Parathyroid adenoma (tissue), 2 donors: ENCODE measurements around the gene DCX.

Experiments
- H2AFZ ChIP-seq: fragments of 300-600 bp; sonication (generic); one replicate; pipeline ENCODE4 v1.7.0; 2017; ENCODE audit warnings: antibody characterized with exemption, mild to moderate bottlenecking
- H3K27ac ChIP-seq: fragments of 300-600 bp; sonication (generic); one replicate; pipeline ENCODE4 v1.7.0; 2017
- H3K27me3 ChIP-seq: fragments of 300-600 bp; sonication (generic); one replicate; pipeline ENCODE4 v1.7.0; 2017; ENCODE audit warnings: low read length; ENCODE audit not compliant: control insufficient read depth, insufficient read depth
- H3K36me3 ChIP-seq: fragments of 300-600 bp; sonication (generic); one replicate; pipeline ENCODE4 v1.7.0; 2017; ENCODE audit warnings: low read length; ENCODE audit not compliant: control insufficient read depth, insufficient read depth
- H3K4me1 ChIP-seq: fragments of 300-600 bp; sonication (generic); one replicate; pipeline ENCODE4 v1.7.0; 2017; ENCODE audit warnings: control low read depth
- H3K4me2 ChIP-seq: fragments of 300-600 bp; sonication (generic); one replicate; pipeline ENCODE4 v1.7.0; 2017; ENCODE audit warnings: low read length
- H3K4me3 ChIP-seq: fragments of 300-600 bp; sonication (generic); one replicate; pipeline ENCODE4 v1.7.0; 2017; ENCODE audit warnings: low read depth, low read length
- H3K79me2 ChIP-seq: fragments of 300-600 bp; sonication (generic); one replicate; pipeline ENCODE4 v1.7.0; 2017; ENCODE audit warnings: control low read depth
- H3K9ac ChIP-seq: fragments of 300-600 bp; sonication (generic); one replicate; pipeline ENCODE4 v1.7.0; 2017; ENCODE audit warnings: mild to moderate bottlenecking
- H3K9me3 ChIP-seq: fragments of 300-600 bp; sonication (generic); one replicate; pipeline ENCODE4 v1.7.0; 2017; ENCODE audit warnings: low read length; ENCODE audit not compliant: control insufficient read depth
- TF ChIP-seq, protein P1 (sequence below): fragments of 300-600 bp; sonication (generic); IDR thresholded peaks from one replicate; pipeline ENCODE4 v1.7.0; 2017; ENCODE audit warnings: antibody characterized with exemption, mild to moderate bottlenecking
- donor health status: primary hyperparathyroidism.

The DCX gene

DNA sequence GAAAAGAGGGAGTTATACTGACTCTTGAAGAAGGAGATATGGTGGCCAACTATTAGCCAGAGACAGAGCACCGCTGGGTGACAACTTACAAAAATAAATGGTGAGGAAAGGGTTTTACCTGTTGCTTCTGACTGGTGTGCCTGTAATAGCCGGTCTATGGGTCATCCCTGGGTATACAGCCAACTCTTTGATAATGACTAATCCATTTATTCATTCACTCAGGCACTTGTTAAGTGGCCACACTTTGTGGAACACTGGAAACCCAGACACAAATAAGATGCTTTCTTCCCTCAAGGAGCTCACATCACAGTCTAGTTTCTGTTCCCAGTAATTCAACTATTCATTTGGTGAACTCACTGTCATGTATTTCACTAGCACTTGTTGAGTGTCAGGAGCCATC lies 128.5 kb downstream of the DCX start:
- no peaks in the 10 kb centered on the region for H3K36me3 ChIP-seq
- no peak overlapping the region for H3K27ac ChIP-seq
- TF ChIP-seq, protein P1, sequence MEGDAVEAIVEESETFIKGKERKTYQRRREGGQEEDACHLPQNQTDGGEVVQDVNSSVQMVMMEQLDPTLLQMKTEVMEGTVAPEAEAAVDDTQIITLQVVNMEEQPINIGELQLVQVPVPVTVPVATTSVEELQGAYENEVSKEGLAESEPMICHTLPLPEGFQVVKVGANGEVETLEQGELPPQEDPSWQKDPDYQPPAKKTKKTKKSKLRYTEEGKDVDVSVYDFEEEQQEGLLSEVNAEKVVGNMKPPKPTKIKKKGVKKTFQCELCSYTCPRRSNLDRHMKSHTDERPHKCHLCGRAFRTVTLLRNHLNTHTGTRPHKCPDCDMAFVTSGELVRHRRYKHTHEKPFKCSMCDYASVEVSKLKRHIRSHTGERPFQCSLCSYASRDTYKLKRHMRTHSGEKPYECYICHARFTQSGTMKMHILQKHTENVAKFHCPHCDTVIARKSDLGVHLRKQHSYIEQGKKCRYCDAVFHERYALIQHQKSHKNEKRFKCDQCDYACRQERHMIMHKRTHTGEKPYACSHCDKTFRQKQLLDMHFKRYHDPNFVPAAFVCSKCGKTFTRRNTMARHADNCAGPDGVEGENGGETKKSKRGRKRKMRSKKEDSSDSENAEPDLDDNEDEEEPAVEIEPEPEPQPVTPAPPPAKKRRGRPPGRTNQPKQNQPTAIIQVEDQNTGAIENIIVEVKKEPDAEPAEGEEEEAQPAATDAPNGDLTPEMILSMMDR, result no peak
- H2AFZ ChIP-seq, result no peak overlapping the region
- no peak overlapping the region for H3K9ac ChIP-seq
- H3K79me2 ChIP-seq, result no peaks in the 10 kb centered on the region
- no peak overlapping the region for H3K4me2 ChIP-seq
- H3K4me3 ChIP-seq, result no peak overlapping the region
- H3K4me1 ChIP-seq, result no peaks in the 10 kb centered on the region
- H3K27me3 ChIP-seq, result no peaks in the 10 kb centered on the region
- H3K9me3 ChIP-seq, result no peaks in the 10 kb centered on the region

DNA sequence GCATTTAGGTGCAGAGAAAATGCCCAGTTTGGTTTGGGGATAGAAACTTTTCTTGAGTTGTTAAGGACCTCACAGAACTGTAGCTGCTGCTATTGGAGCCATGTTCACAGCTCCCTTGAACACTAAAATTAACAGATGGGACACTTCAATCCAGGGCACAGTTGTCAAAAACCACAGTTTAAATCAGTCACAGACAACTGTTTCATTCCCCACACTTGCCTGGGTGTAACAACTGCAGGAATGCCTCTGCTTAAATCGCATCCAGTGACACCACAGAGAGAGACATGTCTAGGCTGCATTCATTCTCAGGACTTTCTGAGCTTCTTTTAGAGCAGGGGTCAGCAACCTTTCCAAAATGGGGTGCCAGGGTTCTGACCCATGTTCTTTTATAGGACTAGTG lies 129.0 kb downstream of the DCX start:
- Histone ChIP-seq H3K4me3 (no peak overlapping the region), H3K36me3 (no peaks in the 10 kb centered on the region), H3K4me2 (no peak overlapping the region), H3K9me3 (no peaks in the 10 kb centered on the region), H2AFZ (no peak overlapping the region), H3K27me3 (no peaks in the 10 kb centered on the region), H3K79me2 (no peaks in the 10 kb centered on the region), H3K4me1 (no peaks in the 10 kb centered on the region), H3K9ac (no peak overlapping the region), H3K27ac (no peak overlapping the region)
- TF ChIP-seq, protein P1, result no peak

DNA sequence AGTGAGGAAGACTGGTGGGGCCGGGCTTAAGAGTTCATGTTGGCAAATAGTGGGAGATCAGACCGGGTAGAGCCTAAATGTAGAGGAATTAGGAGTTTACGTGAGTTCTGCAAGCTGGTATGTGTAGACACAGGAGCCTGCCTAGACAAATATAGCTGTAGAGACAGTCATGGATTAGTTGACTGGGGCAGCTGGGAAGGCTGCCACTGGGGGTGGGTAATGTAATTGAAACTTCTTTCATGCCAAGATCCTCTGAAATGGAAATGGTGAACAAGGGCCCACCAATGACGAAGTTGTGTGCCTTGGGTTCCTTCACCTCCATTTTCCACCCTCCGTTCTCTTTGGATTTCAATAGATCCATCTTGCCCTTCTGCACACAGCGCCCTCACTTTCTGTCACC lies 129.9 kb downstream of the DCX start:
- no peak overlapping the region for H3K27ac ChIP-seq
- no peaks in the 10 kb centered on the region for H3K27me3 ChIP-seq
- H3K36me3 ChIP-seq, result no peaks in the 10 kb centered on the region
- H2AFZ ChIP-seq, result no peak overlapping the region
- H3K9ac ChIP-seq, result no peak overlapping the region
- H3K4me1 ChIP-seq, result no peaks in the 10 kb centered on the region
- no peaks in the 10 kb centered on the region for H3K9me3 ChIP-seq
- no peak overlapping the region for H3K4me2 ChIP-seq
- TF ChIP-seq, protein P1, result no peak
- H3K79me2 ChIP-seq, result no peaks in the 10 kb centered on the region
- H3K4me3 ChIP-seq, result no peak overlapping the region

DNA sequence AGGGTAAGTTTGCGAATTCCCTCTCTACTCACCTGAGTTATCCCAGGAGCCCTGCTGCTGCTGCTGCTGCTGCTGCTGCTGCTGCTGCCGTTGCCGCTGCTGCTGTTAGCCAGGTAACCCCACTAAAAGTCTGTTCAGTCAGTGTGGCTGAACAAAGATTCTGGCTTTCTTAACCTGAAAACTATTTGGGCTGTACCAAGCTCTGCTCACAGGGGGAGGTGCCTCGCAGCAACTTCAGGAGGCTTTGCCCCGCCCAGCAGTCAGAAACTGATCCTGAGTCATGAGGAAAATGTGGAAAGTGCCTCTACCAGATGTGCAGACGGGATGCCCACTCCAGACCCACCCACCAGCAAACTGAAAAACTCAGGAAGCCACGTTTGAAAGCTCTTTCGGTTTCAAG lies 141.7 kb downstream of the DCX start, which contains the start of gene CAPN6:
Gene CAPN6 (minus strand): TSS at position 145 of the 400 bp plus-strand sequence. CDS start 6,547 bp downstream, outside the sequence.
- Histone ChIP-seq H3K79me2 (no peaks in the 10 kb centered on the region), H3K4me1 (no peaks in the 10 kb centered on the region), H3K9me3 (no peaks in the 10 kb centered on the region), H2AFZ (peak within 1 kb of the TSS; percentile 17), H3K9ac (no peak within 1 kb of the TSS), H3K4me2 (no peak within 1 kb of the TSS), H3K4me3 (no peak within 1 kb of the TSS), H3K27me3 (no peaks in the 10 kb centered on the region), H3K27ac (no peak within 1 kb of the TSS), H3K36me3 (no peaks in the 10 kb centered on the region)
- TF ChIP-seq, protein P1, result no peak

DNA sequence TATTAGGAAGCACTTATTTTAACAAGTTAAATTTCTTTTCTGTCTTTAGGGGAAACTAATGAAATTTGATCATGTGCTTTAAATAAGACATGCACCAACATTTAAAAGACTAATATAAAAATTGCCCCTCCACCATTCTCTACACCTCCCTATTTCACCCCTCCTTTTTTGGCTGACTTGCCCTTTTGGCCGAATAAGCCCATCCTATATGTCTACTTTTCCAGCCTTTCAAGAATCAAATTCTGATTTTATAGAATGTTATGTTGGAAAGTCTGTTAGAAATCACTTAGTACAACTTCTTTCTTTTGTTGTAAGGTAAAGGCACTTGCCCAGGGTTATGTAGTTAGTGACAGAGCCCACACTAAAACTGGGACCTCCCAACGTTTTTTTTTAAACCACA lies 143.5 kb downstream of the DCX start:
- H3K27me3 ChIP-seq, result no peaks in the 10 kb centered on the region
- no peaks in the 10 kb centered on the region for H3K79me2 ChIP-seq
- H3K4me3 ChIP-seq, result no peak overlapping the region
- no peaks in the 10 kb centered on the region for H3K9me3 ChIP-seq
- no peak overlapping the region for H3K27ac ChIP-seq
- no peak overlapping the region for H2AFZ ChIP-seq
- H3K9ac ChIP-seq, result no peak overlapping the region
- no peaks in the 10 kb centered on the region for H3K36me3 ChIP-seq
- no peaks in the 10 kb centered on the region for H3K4me1 ChIP-seq
- H3K4me2 ChIP-seq, result no peak overlapping the region
- TF ChIP-seq, protein P1, result no peak
